Kidney (tissue), 14 donors: ENCODE data around the gene AP4M1. TPM values are rescaled to one million over a fixed set of nuclear protein-coding genes. Genes with fewer than 3 reads are reported as not detected.
A peak's percentile ranks its signal among the peaks of the same experiment; 100 is the strongest.

ENCODE experiments used
- DNase-seq, 5 donors: peaks; one replicate each; pipeline ENCODE4 v3.0.0-alpha.2; 2013 to 2020
- FAIRE-seq: peaks from 2 replicates; lab custom pipeline; 2012; peaks lifted over from hg19 to GRCh38; lab: Jason Lieb, UNC
- H3K27ac ChIP-seq, 2 donors: one replicate each; pipeline ENCODE4 v1.7.0; 2013; ENCODE audit warnings: low read depth in 2 of 2, low read length in 2 of 2, inconsistent platforms in 1 of 2
- H3K27me3 ChIP-seq: one replicate; pipeline ENCODE4 v1.7.1; 2013; ENCODE audit warnings: low read length, inconsistent platforms; ENCODE audit not compliant: control insufficient read depth, insufficient read depth
- H3K36me3 ChIP-seq, 3 donors: one replicate each; pipeline versions ENCODE4 v1.7.0 to v1.7.1; 2013; ENCODE audit warnings: low read length in 3 of 3, control low read depth in 1 of 3, inconsistent platforms in 1 of 3; ENCODE audit not compliant: insufficient read depth in 3 of 3, control insufficient read depth in 2 of 3
- H3K4me1 ChIP-seq, 3 donors: one replicate each; pipeline versions ENCODE4 v1.7.0 to v1.7.1; 2013; ENCODE audit warnings: low read length in 3 of 3, inconsistent platforms in 1 of 3, low read depth in 1 of 3; ENCODE audit not compliant: control insufficient read depth in 2 of 3, insufficient read depth in 2 of 3
- H3K4me3 ChIP-seq, 3 donors: one replicate each; pipeline versions ENCODE4 v1.7.0 to v1.8.1; 2013; ENCODE audit warnings: low read length in 3 of 3, control low read depth in 1 of 3, inconsistent platforms in 1 of 3
- H3K9ac ChIP-seq, 3 donors: one replicate each; pipeline versions ENCODE4 v1.7.0 to v1.7.1; 2013; ENCODE audit warnings: low read length in 3 of 3, control low read depth in 1 of 3, inconsistent platforms in 1 of 3
- H3K9me3 ChIP-seq, 3 donors: one replicate each; pipeline versions ENCODE4 v1.7.0 to v1.7.1; 2013; ENCODE audit warnings: low read length in 3 of 3, control low read depth in 1 of 3, inconsistent platforms in 1 of 3; ENCODE audit not compliant: control insufficient read depth in 2 of 3, insufficient read depth in 1 of 3
- intact Hi-C: fragments of 100-400 bp; cut with DNase I; formaldehyde crosslinking; loops from one replicate; pipeline ENCODE4 v1.11.1; 2022
- polyA plus RNA-seq: library from polyadenylated mRNA; stranded (reverse); fragments of 350-450 nt; fragmentation: Illumina TruSeq; extraction: RNeasy Lipid Tissue Mini Kit (QIAGEN cat#74804); gene quantifications from one replicate; pipeline ENCODE4 v1.2.3, GENCODE V29; 2014; ENCODE audit warnings: low read depth, low replicate concordance; ENCODE audit not compliant: insufficient read depth
- total RNA-seq: library from RNA; stranded (reverse); fragmentation: NEBNext Ultra II Directional; extraction: Animal tissue kit (Norgen Biotek cat#: 25700); gene quantifications from one replicate; pipeline ENCODE4 v1.2.1, GENCODE V29; 2021
- TF ChIP-seq, protein P1 (sequence below): IDR thresholded peaks from 3 replicates; pipeline ENCODE4 v1.5.1; 2012; ENCODE audit warnings: mild to moderate bottlenecking, moderate library complexity, borderline replicate concordance; ENCODE audit not compliant: insufficient read depth; ENCODE audit errors: extremely low read depth
- donor health status: control.
- donor health status: control.
- donor health status: control.
- donor health status: control.
- donor health status: control.
- donor health status: DM: yes; HTN: yes; CAD: no.
- donor health status: Normal renal cell carcinoma (clear cell type).

The AP4M1 gene
- total and polyA plus RNA-seq, 2 donors from 2014 or later: 16.4 to 22.8 TPM

DNA sequence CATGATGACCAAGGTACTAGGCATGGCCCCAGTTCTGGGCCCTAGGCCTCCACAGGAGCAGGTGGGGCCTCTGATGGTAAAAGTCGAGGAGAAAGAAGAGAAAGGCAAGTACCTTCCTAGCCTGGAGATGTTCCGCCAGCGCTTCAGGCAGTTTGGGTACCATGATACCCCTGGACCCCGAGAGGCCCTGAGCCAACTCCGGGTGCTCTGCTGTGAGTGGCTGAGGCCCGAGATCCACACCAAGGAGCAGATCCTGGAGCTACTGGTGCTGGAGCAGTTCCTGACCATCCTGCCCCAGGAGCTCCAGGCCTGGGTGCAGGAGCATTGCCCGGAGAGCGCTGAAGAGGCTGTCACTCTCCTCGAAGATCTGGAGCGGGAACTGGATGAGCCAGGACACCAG, 44.4 kb upstream of the AP4M1 start:
- H3K9ac ChIP-seq: no peak overlapping the region
- H3K36me3 ChIP-seq: peaks cover 8 to 34% (median 18%) of the 10 kb centered on the region in 3 donors
- no peaks in the 10 kb centered on the region for H3K27me3 ChIP-seq
- intact Hi-C loops: no loop called here
- no peak for FAIRE-seq
- H3K4me3 ChIP-seq: no peak overlapping the region
- peak in 1 of 5 donors; percentile 33 for DNase-seq
- TF ChIP-seq, protein P1, sequence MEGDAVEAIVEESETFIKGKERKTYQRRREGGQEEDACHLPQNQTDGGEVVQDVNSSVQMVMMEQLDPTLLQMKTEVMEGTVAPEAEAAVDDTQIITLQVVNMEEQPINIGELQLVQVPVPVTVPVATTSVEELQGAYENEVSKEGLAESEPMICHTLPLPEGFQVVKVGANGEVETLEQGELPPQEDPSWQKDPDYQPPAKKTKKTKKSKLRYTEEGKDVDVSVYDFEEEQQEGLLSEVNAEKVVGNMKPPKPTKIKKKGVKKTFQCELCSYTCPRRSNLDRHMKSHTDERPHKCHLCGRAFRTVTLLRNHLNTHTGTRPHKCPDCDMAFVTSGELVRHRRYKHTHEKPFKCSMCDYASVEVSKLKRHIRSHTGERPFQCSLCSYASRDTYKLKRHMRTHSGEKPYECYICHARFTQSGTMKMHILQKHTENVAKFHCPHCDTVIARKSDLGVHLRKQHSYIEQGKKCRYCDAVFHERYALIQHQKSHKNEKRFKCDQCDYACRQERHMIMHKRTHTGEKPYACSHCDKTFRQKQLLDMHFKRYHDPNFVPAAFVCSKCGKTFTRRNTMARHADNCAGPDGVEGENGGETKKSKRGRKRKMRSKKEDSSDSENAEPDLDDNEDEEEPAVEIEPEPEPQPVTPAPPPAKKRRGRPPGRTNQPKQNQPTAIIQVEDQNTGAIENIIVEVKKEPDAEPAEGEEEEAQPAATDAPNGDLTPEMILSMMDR: no peak
- H3K4me1 ChIP-seq: no peaks in the 10 kb centered on the region
- no peaks in the 10 kb centered on the region for H3K9me3 ChIP-seq
- H3K27ac ChIP-seq: no peak overlapping the region

DNA sequence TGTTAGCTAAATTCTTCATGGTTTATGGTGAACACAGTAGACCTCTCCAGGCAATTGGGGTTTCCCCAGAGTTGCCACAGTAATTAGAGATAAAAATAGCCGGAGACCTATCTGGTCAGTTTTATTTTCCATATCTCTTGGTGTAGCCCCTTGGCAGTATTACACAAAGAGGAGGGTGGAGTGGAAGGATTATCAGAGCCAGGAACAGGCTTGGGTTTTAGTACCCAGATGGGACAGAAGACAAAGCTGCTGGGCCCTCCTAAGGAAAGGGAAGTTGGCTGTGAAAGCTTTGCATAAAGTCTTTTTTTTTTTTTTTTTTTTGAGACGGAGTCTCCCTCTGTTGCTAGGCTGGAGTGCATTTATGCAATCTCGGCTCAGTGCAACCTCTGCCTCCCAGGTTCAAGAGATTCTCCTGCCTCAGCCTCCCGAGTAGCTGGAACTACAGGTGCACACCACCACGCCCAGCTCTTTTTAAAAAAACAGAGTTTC, 42.1 kb upstream of the AP4M1 start:
- FAIRE-seq (no peak), DNase-seq (no peak)
- no peaks in the 10 kb centered on the region for H3K9me3 ChIP-seq
- intact Hi-C loops: no loop called here
- no peak overlapping the region for H3K4me3 ChIP-seq
- TF ChIP-seq, protein P1: no peak
- H3K9ac ChIP-seq: no peak overlapping the region
- H3K27me3 ChIP-seq: no peaks in the 10 kb centered on the region
- peaks cover 13 to 45% (median 26%) of the 10 kb centered on the region in 3 donors for H3K36me3 ChIP-seq
- no peak overlapping the region for H3K27ac ChIP-seq
- no peaks in the 10 kb centered on the region for H3K4me1 ChIP-seq

GRCh38 chr7:100061518-100062193, 39.8 kb upstream of the AP4M1 start:
- H3K36me3 ChIP-seq: peaks cover 16 to 56% (median 32%) of the 10 kb centered on the region in 3 donors
- FAIRE-seq: no peak

More at GRCh38 chr7:100061518-100062193, 39.8 kb upstream of the AP4M1 start:
- no peaks in the 10 kb centered on the region for H3K4me1 ChIP-seq
- TF ChIP-seq, protein P1: no peak
- H3K9me3 ChIP-seq: no peaks in the 10 kb centered on the region
- no peak overlapping the region for H3K4me3 ChIP-seq
- no peaks in the 10 kb centered on the region for H3K27me3 ChIP-seq
- intact Hi-C loops: no loop called here
- H3K9ac ChIP-seq: no peak overlapping the region
- H3K27ac ChIP-seq: no peak overlapping the region
- peak in 1 of 5 donors; percentile 3 for DNase-seq
